Stimulated activated CD8-positive, alpha-beta memory T cell treated with anti-CD3 and anti-CD28 coated beads, Interleukin-12 subunit alpha, Interleukin-12 subunit beta, amount 100 ng/mL, for 24 hours (primary cell): Measurements from ENCODE around the gene RASSF4.
"Not testable (repeated sequence)": the region's sequence is repeated elsewhere in the genome, so short reads cannot be mapped to it uniquely, and the experiment has no call there.

Experiments
- DNase-seq: peaks from one replicate; pipeline ENCODE4 v3.0.0-alpha.2; 2020; ENCODE audit errors: extremely low read depth

Gene RASSF4

DNA sequence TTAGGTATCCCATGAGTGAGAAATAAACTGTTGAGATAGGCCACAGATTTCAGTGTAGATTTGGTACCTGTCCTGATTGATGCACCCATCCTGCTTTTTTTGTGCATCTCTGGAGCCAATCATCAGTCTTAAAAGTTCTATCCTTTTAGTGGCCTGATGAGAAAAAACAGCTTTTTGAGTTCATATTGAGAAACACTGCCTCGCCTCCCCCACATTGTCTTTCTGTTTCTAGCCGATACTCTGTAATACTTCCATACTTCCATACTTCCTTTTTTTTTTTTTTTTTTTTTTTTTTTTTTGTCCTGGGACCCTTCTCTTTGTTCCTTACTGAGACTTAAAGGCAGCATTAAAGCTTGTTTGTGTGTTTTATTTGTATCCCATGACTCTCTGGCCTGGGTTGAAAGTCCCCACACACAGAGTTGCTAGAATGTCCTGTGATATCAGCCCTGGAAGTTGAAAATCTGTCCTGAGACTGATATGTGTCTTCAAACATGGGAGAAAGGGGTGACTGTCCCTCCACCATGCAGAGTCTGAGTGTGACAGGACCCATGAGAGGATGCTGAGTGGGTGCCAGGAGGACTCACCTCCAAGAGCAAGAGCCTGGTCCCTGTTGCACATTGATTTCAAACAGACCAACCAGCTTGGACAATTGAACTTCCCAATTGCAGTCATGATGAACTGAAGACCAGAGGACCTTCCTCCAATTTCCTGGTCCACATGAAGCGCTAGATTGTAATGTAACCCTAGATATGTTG is 46.9 kb downstream of the RASSF4 start:
- DNase-seq = no peak

DNA sequence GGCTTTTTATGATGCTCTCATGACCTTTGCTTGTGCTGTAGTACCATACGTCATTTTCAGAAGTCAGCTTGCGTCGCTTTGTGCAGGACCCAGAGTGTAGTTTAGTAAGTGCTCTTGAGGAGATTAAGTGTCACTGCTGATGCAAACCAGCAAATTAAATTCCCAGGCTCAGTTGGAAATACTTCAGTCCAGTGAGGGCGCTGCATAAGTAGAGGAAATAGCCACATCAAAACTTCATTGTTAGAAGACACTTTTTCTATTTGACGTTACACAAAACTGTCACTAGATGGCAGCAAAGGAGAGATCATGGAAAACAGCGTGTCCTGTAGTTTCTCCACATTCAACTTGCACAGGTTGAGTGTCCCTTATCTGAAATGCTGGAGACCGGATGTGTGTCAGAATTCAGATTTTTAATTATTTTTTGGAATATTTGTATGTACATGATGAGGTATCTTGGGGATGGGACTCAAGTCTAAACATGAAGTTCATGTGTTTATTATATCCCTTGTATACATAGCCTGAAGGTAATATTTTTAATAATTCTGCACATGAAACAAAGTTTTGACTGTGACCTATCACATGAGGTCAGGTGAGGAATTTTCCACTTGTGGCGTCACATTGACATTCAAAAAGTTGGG is 49.0 kb downstream of the RASSF4 start:
- DNase-seq = no peak

DNA sequence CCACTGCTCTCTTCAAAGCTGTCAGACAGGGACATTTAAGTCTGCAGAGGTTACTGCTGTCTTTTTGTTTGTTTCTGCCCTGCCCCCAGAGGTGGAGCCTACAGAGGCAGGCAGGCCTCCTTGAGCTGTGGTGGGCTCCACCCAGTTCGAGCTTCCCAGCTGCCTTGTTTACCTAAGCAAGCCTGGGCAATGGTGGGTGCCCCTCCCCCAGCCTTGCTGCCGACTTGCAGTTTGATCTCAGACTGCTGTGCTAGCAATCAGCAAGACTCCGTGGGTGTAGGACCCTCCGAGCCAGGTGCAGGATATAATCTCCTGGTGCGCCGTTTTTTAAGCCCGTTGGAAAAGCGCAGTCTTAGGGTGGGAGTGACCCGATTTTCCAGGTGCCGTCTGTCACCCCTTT is 55.0 kb downstream of the RASSF4 start:
- DNase-seq = not testable (repeated sequence)

DNA sequence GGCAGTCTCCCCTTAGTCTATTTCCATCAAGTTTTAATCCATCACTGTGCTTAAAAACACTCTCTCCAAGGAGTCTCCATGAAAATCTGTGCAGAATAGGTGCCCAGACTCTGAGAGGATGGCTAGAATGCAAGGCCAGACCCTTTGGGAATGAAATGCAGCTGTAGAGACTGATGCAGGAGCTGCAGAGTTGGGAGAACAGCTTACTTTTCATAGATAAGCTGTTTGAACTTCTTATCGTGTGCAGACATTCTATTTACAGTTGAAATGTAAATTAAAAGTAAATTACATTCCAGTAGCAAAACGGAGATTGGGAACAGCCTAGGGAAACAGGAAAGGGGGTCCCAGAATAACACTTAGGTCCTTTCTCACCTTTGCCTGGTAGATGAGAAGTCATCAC is 56.0 kb downstream of the RASSF4 start:
- DNase-seq = no peak

GRCh38 chr10:45023426-45023825 is 63.8 kb downstream of the RASSF4 start:
- no peak for DNase-seq

DNA sequence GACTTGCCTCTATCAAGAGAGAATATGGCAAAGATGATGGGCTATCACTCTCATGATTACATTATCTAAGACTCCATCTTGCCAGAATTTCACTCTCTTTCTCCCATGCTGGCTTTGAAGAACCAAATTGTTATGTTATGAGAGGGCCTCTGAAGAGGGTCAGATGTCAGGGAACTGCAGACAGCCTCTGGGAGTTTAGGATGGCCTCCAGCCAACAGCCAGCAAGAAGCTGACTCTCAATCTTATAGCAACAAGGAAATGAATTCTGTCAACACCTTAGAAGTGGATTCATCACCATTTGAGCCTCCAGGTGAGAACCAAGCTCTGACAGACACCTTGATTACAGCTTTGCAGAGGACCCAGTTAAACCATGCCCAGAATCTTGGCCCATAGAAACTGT is 74.7 kb downstream of the RASSF4 start:
- no peak for DNase-seq

DNA sequence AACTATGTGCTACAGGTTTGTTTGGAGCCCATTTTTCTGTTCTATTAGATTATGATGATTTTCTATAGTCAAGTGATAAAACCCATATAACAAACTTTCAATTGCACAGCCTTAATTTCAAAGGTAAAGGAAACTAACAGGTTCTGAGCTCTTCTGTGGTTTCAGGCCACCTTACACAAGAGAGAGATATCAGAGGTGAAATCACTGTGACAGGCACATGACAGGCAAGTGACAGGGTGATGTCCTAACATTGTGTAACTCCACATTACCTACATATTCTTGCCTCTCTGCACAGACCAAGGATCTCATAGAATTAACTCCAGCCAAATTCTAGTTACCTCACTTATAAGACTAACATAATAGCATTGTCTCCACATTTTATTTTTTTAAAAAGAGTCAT is 76.1 kb downstream of the RASSF4 start:
- DNase-seq = no peak

DNA sequence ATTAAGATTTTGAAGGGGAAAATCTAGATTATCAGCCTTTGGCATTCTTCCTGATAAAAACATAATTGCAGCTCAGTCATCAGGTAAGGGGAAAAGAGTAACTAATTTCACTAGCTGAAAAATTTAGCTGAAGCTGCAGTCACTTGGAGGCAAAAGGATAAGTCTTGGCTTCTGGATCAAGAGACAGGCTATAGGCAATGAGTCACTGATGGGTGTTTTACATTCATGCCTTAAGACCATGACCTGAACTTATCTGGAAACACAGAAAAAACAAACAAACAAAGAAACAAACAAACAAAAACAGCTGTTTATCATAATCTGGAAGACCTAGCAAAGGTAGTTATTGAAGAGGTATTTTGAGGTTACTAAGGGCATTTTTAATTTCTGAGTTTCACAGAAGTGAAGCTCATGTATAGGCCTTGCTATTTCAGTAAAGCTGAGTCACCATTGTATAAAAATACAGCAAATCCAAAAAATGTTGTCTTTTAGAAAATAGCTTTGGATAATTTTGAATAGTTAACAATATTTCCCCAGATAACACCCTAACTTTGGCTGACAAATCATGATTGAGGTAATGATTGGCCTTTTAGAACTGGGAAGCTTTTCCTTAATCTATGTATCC is 81.4 kb downstream of the RASSF4 start:
- no peak for DNase-seq

- no peak for DNase-seq
Measured at GRCh38 chr10:45044290-45044689, 84.7 kb downstream of the RASSF4 start.
